GM20431 (cell line): Measurements from ENCODE around the gene KCNMA1.

ENCODE experiments used
- in situ Hi-C: fragments of 300-500 bp; cut with MseI, MboI; formaldehyde crosslinking; loops from one replicate; pipeline ENCODE4 v1.15.0; 2020; ENCODE audit warnings: low sequenced_read_pairs; ENCODE audit not compliant: unreplicated experiment

The KCNMA1 gene

GRCh38 chr10:77371848-77372799 lies 265.5 kb downstream of the KCNMA1 start:
- in situ Hi-C loops, result no loop called here

- in situ Hi-C loops, result no loop called here
Measured at GRCh38 chr10:77371421-77371820, 266.2 kb downstream of the KCNMA1 start.

GRCh38 chr10:77368006-77368405 lies 269.6 kb downstream of the KCNMA1 start:
- in situ Hi-C loops, result no loop called here

GRCh38 chr10:77363210-77363609 lies 274.4 kb downstream of the KCNMA1 start:
- in situ Hi-C loops, result no loop called here

- in situ Hi-C loops, result no loop called here
Measured at GRCh38 chr10:77361831-77362230, 275.8 kb downstream of the KCNMA1 start.

GRCh38 chr10:77361426-77361825 lies 276.2 kb downstream of the KCNMA1 start:
- in situ Hi-C loops, result no loop called here

- in situ Hi-C loops, result no loop called here
Measured at GRCh38 chr10:77360835-77361234, 276.8 kb downstream of the KCNMA1 start.

- in situ Hi-C loops, result no loop called here
Measured at GRCh38 chr10:77359950-77360520, 277.6 kb downstream of the KCNMA1 start.

- in situ Hi-C loops, result no loop called here
Measured at GRCh38 chr10:77359287-77359691, 278.3 kb downstream of the KCNMA1 start.

GRCh38 chr10:77358656-77359055 lies 279.0 kb downstream of the KCNMA1 start:
- in situ Hi-C loops, result no loop called here

GRCh38 chr10:77357611-77358310 lies 279.8 kb downstream of the KCNMA1 start:
- in situ Hi-C loops, result no loop called here

GRCh38 chr10:77357185-77357584 lies 280.4 kb downstream of the KCNMA1 start:
- in situ Hi-C loops, result no loop called here

GRCh38 chr10:77355844-77356243 lies 281.8 kb downstream of the KCNMA1 start:
- in situ Hi-C loops, result no loop called here

- in situ Hi-C loops, result no loop called here
Measured at GRCh38 chr10:77351386-77351785, 286.2 kb downstream of the KCNMA1 start.

GRCh38 chr10:77350711-77351119 lies 286.9 kb downstream of the KCNMA1 start:
- in situ Hi-C loops, result no loop called here

- in situ Hi-C loops, result no loop called here
Measured at GRCh38 chr10:77350134-77350533, 287.5 kb downstream of the KCNMA1 start.

GRCh38 chr10:77349226-77349625 lies 288.4 kb downstream of the KCNMA1 start:
- in situ Hi-C loops, result no loop called here

GRCh38 chr10:77348751-77349150 lies 288.9 kb downstream of the KCNMA1 start:
- in situ Hi-C loops, result no loop called here

GRCh38 chr10:77348082-77348481 lies 289.5 kb downstream of the KCNMA1 start:
- in situ Hi-C loops, result no loop called here

GRCh38 chr10:77347052-77347451 lies 290.6 kb downstream of the KCNMA1 start:
- in situ Hi-C loops, result no loop called here

GRCh38 chr10:77341055-77341454 lies 296.6 kb downstream of the KCNMA1 start:
- in situ Hi-C loops, result no loop called here
